COLO829 (cell line): ENCODE measurements around the gene PITPNM3.
"Not testable (repeated sequence)": the region's sequence is repeated elsewhere in the genome, so short reads cannot be mapped to it uniquely, and the experiment has no call there.

ENCODE experiments used
- DNase-seq: peaks from one replicate; pipeline ENCODE4 v3.0.0; 2012; ENCODE audit warnings: low spot score

PITPNM3 gene

GRCh38 chr17:6574687-6575595 lies 18.6 kb upstream of the PITPNM3 start:
- DNase-seq, result peak; percentile 51

- no peak for DNase-seq
These were observed 17.8 kb upstream of the PITPNM3 start for GRCh38 chr17:6573982-6574686.

GRCh38 chr17:6573495-6573894 lies 17.1 kb upstream of the PITPNM3 start:
- DNase-seq, result not testable (repeated sequence)

- no peak for DNase-seq
These were observed 16.6 kb upstream of the PITPNM3 start for GRCh38 chr17:6572972-6573370.

GRCh38 chr17:6571452-6571781 lies 15.1 kb upstream of the PITPNM3 start:
- no peak for DNase-seq

- DNase-seq, result no peak
These were observed 14.5 kb upstream of the PITPNM3 start for GRCh38 chr17:6570731-6571451.

- DNase-seq, result no peak
These were observed 13.3 kb upstream of the PITPNM3 start for GRCh38 chr17:6569370-6570285.

- DNase-seq, result no peak
These were observed 11.9 kb upstream of the PITPNM3 start for GRCh38 chr17:6568184-6568758.

GRCh38 chr17:6567528-6568183 lies 11.3 kb upstream of the PITPNM3 start:
- DNase-seq, result no peak

GRCh38 chr17:6561446-6561845 lies 5.1 kb upstream of the PITPNM3 start:
- DNase-seq, result no peak

GRCh38 chr17:6560496-6560895 lies 4.1 kb upstream of the PITPNM3 start:
- DNase-seq, result no peak

- DNase-seq, result no peak
These were observed 3.4 kb upstream of the PITPNM3 start for GRCh38 chr17:6559753-6560215.

GRCh38 chr17:6558932-6559752 lies 2.8 kb upstream of the PITPNM3 start:
- DNase-seq, result no peak

GRCh38 chr17:6558276-6558675 lies 1.9 kb upstream of the PITPNM3 start:
- DNase-seq, result no peak

- DNase-seq, result no peak
These were observed 684 bp upstream of the PITPNM3 start for GRCh38 chr17:6557040-6557438.

GRCh38 chr17:6555331-6556120 lies 829 bp downstream of the PITPNM3 start:
- no peak for DNase-seq

GRCh38 chr17:6554871-6555330 lies 1.5 kb downstream of the PITPNM3 start:
- no peak for DNase-seq

- DNase-seq, result no peak
These were observed 2.0 kb downstream of the PITPNM3 start for GRCh38 chr17:6554342-6554741.
